AG04449 (cell line): ENCODE measurements around the gene SOX13.

Experiments used
- CTCF ChIA-PET: fragments of 350-600 bp; formaldehyde crosslinking; extraction: SDS; loops from one replicate; lab custom pipeline; 2021; ENCODE audit warnings: antibody characterized with exemption; lab: Yijun Ruan, JAX
- POLR2A ChIA-PET: fragments of 400-600, 350-600 bp; formaldehyde crosslinking; extraction: SDS; loops from one replicate; lab custom pipeline; 2020; ENCODE audit warnings: antibody characterized with exemption, inconsistent platforms; lab: Yijun Ruan, JAX
- DNase-seq: peaks from one replicate; pipeline ENCODE4 v3.0.0-alpha.2; 2010; ENCODE audit warnings: low read depth, low spot score
- H3K4me3 ChIP-seq: 2 replicates; pipeline ENCODE4 v1.5.1; 2011; ENCODE audit warnings: low read depth, mild to moderate bottlenecking, control low read depth, low read length
- CTCF ChIP-seq: IDR thresholded peaks from one replicate; pipeline ENCODE4 v1.5.1; 2011; ENCODE audit warnings: mild to moderate bottlenecking, moderate library complexity, low read length, control low read depth, inconsistent platforms; ENCODE audit not compliant: insufficient read depth; ENCODE audit errors: missing control alignments

Gene SOX13

GRCh38 chr1:204032642-204033235, 40.2 kb upstream of the SOX13 start:
- H3K4me3 ChIP-seq: no peak overlapping the region
- ChIA-PET CTCF (no interaction called here), POLR2A (no interaction called here)
- TF ChIP-seq CTCF: no peak
- DNase-seq: no peak

- ChIA-PET POLR2A (no interaction called here), CTCF (no interaction called here)
- no peak for DNase-seq
- H3K4me3 ChIP-seq: no peak overlapping the region
- TF ChIP-seq CTCF: no peak
Measured at GRCh38 chr1:204033306-204033705, 39.6 kb upstream of the SOX13 start.

- TF ChIP-seq CTCF: no peak
- CTCF ChIA-PET: no interaction called here
- no peak overlapping the region for H3K4me3 ChIP-seq
- no peak for DNase-seq
- POLR2A ChIA-PET: no interaction called here
Measured at GRCh38 chr1:204036882-204037655, 35.8 kb upstream of the SOX13 start.

GRCh38 chr1:204041232-204041767, 31.6 kb upstream of the SOX13 start:
- CTCF ChIA-PET: no interaction called here
- no peak for TF ChIP-seq CTCF
- no peak for DNase-seq
- H3K4me3 ChIP-seq: no peak overlapping the region
- POLR2A ChIA-PET: no interaction called here

- POLR2A ChIA-PET: no interaction called here
- H3K4me3 ChIP-seq: no peak overlapping the region
- CTCF ChIA-PET: no interaction called here
- DNase-seq: no peak
- TF ChIP-seq CTCF: no peak
Measured at GRCh38 chr1:204041803-204042505, 31.0 kb upstream of the SOX13 start.

GRCh38 chr1:204042516-204042915, 30.4 kb upstream of the SOX13 start:
- POLR2A ChIA-PET: no interaction called here
- CTCF ChIA-PET: no interaction called here
- no peak for DNase-seq
- no peak overlapping the region for H3K4me3 ChIP-seq
- no peak for TF ChIP-seq CTCF
